K562 (cell line): ENCODE results near the gene GPR148.
"Not testable (repeated sequence)": the region's sequence is repeated elsewhere in the genome, so short reads cannot be mapped to it uniquely, and the experiment has no call there.

Experiments used
- CC2D1A ChIP-seq: fragments of 450-650 bp; IDR thresholded peaks from 2 replicates; pipeline ENCODE4 v1.6.1; 2017; ENCODE audit warnings: mild to moderate bottlenecking
- EZH2 ChIP-seq: IDR thresholded peaks from 2 replicates; pipeline ENCODE4 v1.6.1; 2012; ENCODE audit warnings: low read depth, mild to moderate bottlenecking, inconsistent platforms, low read length, borderline replicate concordance
- HDAC2 ChIP-seq: fragments of 450-650 bp; IDR thresholded peaks from 2 replicates; pipeline ENCODE4 v1.6.1; 2016; ENCODE audit warnings: mild to moderate bottlenecking
- POLR2AphosphoS5 ChIP-seq: IDR thresholded peaks from 2 replicates; pipeline ENCODE4 v1.6.1; 2011; ENCODE audit warnings: mild to moderate bottlenecking, low read depth, low read length, moderate library complexity; ENCODE audit not compliant: control insufficient read depth, insufficient read depth
- TCFL5 ChIP-seq: fragments of 250-450 bp; sonication (Bioruptor Pico); conservative IDR thresholded peaks from 2 replicates; pipeline ENCODE4 v1.6.1; 2021; ENCODE audit warnings: mild to moderate bottlenecking, moderate library complexity, matching md5 sums
- ZFP36 ChIP-seq: fragments of 150-350 bp; IDR thresholded peaks from 2 replicates; pipeline ENCODE4 v1.6.1; 2018; ENCODE audit warnings: low read length, low read depth; ENCODE audit not compliant: partially characterized antibody
- ZNF24 ChIP-seq: fragments of 450-650 bp; IDR thresholded peaks from 2 replicates; pipeline ENCODE4 v1.6.1; 2016
- ZNF780A ChIP-seq: fragments of 250-450 bp; sonication (Bioruptor Pico); IDR thresholded peaks from 2 replicates; pipeline ENCODE4 v1.5.0; 2021; ENCODE audit warnings: mild to moderate bottlenecking
- TF ChIP-seq, protein P1 (sequence below), 2 experiments: fragments of 450-650 bp; formaldehyde crosslinking in 1 of 2; IDR thresholded peaks; 2 replicates each; pipeline versions ENCODE4 v1.4.0 to v1.6.1; 2014 to 2020; ENCODE audit warnings: mild to moderate bottlenecking in 2 of 2, borderline replicate concordance in 1 of 2, low read depth in 1 of 2
- TF ChIP-seq, protein P2 (sequence below), 2 experiments: fragments of 450-650 bp in 1 of 2; sonication (generic) in 1 of 2; formaldehyde crosslinking in 1 of 2; IDR thresholded peaks in 1 of 2; conservative IDR thresholded peaks in 1 of 2; 2 replicates each; pipeline versions ENCODE4 v1.6.1 to v1.8.1; 2016 to 2023; ENCODE audit warnings: mild to moderate bottlenecking in 2 of 2, moderate library complexity in 2 of 2, inconsistent platforms in 1 of 2, missing genetic modification reagents in 1 of 2
- TF ChIP-seq, protein P3 (sequence below): sonication (generic); formaldehyde crosslinking; IDR thresholded peaks from 2 replicates; pipeline ENCODE4 v1.8.1; 2023; ENCODE audit warnings: mild to moderate bottlenecking, missing genetic modification reagents
- TF ChIP-seq, protein P4 (sequence below), 3 experiments: IDR thresholded peaks in 2 of 3; conservative IDR thresholded peaks in 1 of 3; 2 replicates each; pipeline ENCODE4 v1.5.1; 2011 to 2012; ENCODE audit warnings: low read length in 3 of 3, mild to moderate bottlenecking in 3 of 3, control low read depth in 2 of 3, improper control_type of control experiment in 1 of 3, inconsistent platforms in 1 of 3, low read depth in 1 of 3, mixed read lengths in 1 of 3, moderate library complexity in 1 of 3; ENCODE audit not compliant: insufficient read depth in 2 of 3
- TF ChIP-seq, protein P5 (sequence below), 2 experiments: fragments of 450-650 bp in 1 of 2; IDR thresholded peaks; 2 replicates each; pipeline ENCODE4 v1.6.1; 2011 to 2017; ENCODE audit warnings: low read depth in 2 of 2, antibody characterized with exemption in 1 of 2, borderline replicate concordance in 1 of 2, low read length in 1 of 2, mild to moderate bottlenecking in 1 of 2, mixed read lengths in 1 of 2; ENCODE audit not compliant: control insufficient read depth in 1 of 2
- TF ChIP-seq, protein P6 (sequence below): fragments of 200-800 bp; sonication (Bioruptor generic); IDR thresholded peaks from 2 replicates; pipeline ENCODE4 v1.6.1; 2017; ENCODE audit warnings: missing genetic modification characterization, missing compliant biosample characterization

DNA sequence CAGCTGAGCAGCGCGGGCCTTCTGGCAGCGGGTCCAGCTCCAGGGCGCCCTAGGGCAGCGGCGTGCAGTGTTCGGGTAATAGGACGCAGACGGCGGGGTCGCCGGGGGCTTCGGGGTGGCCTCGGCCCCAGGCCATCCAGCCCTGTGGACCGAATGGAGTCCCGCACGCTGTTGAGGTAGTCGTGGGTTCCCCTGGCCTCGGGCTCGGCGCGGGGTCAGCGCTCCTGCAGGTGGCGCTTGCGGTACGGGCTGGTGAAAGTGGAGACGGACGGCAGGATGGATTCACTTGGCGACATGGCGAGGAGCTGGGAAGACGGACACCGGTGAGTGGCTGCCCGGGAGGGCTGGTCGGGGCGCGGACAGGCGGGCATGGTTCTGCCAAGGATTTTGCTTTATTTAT is 35.4 kb upstream of the GPR148 start:
- not testable (repeated sequence) for TF ChIP-seq CC2D1A; EZH2; ZNF24; ZFP36; POLR2AphosphoS5; ZNF780A; TCFL5 (CRISPR knock-in tag); HDAC2
- TF ChIP-seq, protein P1, sequence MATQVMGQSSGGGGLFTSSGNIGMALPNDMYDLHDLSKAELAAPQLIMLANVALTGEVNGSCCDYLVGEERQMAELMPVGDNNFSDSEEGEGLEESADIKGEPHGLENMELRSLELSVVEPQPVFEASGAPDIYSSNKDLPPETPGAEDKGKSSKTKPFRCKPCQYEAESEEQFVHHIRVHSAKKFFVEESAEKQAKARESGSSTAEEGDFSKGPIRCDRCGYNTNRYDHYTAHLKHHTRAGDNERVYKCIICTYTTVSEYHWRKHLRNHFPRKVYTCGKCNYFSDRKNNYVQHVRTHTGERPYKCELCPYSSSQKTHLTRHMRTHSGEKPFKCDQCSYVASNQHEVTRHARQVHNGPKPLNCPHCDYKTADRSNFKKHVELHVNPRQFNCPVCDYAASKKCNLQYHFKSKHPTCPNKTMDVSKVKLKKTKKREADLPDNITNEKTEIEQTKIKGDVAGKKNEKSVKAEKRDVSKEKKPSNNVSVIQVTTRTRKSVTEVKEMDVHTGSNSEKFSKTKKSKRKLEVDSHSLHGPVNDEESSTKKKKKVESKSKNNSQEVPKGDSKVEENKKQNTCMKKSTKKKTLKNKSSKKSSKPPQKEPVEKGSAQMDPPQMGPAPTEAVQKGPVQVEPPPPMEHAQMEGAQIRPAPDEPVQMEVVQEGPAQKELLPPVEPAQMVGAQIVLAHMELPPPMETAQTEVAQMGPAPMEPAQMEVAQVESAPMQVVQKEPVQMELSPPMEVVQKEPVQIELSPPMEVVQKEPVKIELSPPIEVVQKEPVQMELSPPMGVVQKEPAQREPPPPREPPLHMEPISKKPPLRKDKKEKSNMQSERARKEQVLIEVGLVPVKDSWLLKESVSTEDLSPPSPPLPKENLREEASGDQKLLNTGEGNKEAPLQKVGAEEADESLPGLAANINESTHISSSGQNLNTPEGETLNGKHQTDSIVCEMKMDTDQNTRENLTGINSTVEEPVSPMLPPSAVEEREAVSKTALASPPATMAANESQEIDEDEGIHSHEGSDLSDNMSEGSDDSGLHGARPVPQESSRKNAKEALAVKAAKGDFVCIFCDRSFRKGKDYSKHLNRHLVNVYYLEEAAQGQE (IDR thresholded peaks at IDR 0.05; ENCODE audit: borderline replicate concordance), result peak; percentile 24; the same call in 1 of the 2 replicates
- TF ChIP-seq, protein P1 (CRISPR knock-in tag; IDR thresholded peaks at IDR 0.05; ENCODE audit: low read depth), result not testable (repeated sequence)
- TF ChIP-seq, protein P2, sequence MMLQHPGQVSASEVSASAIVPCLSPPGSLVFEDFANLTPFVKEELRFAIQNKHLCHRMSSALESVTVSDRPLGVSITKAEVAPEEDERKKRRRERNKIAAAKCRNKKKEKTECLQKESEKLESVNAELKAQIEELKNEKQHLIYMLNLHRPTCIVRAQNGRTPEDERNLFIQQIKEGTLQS (IDR thresholded peaks at IDR 0.05), result not testable (repeated sequence)
- TF ChIP-seq, protein P2 (CRISPR knock-in tag; conservative IDR thresholded peaks at IDR 0.05), result not testable (repeated sequence)
- TF ChIP-seq, protein P3, sequence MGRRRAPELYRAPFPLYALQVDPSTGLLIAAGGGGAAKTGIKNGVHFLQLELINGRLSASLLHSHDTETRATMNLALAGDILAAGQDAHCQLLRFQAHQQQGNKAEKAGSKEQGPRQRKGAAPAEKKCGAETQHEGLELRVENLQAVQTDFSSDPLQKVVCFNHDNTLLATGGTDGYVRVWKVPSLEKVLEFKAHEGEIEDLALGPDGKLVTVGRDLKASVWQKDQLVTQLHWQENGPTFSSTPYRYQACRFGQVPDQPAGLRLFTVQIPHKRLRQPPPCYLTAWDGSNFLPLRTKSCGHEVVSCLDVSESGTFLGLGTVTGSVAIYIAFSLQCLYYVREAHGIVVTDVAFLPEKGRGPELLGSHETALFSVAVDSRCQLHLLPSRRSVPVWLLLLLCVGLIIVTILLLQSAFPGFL (CRISPR knock-in tag), result not testable (repeated sequence)
- TF ChIP-seq, protein P4, sequence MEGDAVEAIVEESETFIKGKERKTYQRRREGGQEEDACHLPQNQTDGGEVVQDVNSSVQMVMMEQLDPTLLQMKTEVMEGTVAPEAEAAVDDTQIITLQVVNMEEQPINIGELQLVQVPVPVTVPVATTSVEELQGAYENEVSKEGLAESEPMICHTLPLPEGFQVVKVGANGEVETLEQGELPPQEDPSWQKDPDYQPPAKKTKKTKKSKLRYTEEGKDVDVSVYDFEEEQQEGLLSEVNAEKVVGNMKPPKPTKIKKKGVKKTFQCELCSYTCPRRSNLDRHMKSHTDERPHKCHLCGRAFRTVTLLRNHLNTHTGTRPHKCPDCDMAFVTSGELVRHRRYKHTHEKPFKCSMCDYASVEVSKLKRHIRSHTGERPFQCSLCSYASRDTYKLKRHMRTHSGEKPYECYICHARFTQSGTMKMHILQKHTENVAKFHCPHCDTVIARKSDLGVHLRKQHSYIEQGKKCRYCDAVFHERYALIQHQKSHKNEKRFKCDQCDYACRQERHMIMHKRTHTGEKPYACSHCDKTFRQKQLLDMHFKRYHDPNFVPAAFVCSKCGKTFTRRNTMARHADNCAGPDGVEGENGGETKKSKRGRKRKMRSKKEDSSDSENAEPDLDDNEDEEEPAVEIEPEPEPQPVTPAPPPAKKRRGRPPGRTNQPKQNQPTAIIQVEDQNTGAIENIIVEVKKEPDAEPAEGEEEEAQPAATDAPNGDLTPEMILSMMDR (IDR thresholded peaks at IDR 0.05 in 2 of 3, conservative IDR thresholded peaks at IDR 0.05 in 1 of 3; ENCODE audit: insufficient read depth in 2 of 3, low read depth in 1 of 3, low read length in 3 of 3), result peak; percentile 35 to 56 (median 42); a peak in 5 of 6 replicates
- TF ChIP-seq, protein P5, sequence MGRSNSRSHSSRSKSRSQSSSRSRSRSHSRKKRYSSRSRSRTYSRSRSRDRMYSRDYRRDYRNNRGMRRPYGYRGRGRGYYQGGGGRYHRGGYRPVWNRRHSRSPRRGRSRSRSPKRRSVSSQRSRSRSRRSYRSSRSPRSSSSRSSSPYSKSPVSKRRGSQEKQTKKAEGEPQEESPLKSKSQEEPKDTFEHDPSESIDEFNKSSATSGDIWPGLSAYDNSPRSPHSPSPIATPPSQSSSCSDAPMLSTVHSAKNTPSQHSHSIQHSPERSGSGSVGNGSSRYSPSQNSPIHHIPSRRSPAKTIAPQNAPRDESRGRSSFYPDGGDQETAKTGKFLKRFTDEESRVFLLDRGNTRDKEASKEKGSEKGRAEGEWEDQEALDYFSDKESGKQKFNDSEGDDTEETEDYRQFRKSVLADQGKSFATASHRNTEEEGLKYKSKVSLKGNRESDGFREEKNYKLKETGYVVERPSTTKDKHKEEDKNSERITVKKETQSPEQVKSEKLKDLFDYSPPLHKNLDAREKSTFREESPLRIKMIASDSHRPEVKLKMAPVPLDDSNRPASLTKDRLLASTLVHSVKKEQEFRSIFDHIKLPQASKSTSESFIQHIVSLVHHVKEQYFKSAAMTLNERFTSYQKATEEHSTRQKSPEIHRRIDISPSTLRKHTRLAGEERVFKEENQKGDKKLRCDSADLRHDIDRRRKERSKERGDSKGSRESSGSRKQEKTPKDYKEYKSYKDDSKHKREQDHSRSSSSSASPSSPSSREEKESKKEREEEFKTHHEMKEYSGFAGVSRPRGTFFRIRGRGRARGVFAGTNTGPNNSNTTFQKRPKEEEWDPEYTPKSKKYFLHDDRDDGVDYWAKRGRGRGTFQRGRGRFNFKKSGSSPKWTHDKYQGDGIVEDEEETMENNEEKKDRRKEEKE (IDR thresholded peaks at IDR 0.05; ENCODE audit: borderline replicate concordance in 1 of 2, control insufficient read depth in 1 of 2, low read depth in 2 of 2, low read length in 1 of 2), result not testable (repeated sequence)
- TF ChIP-seq, protein P6, sequence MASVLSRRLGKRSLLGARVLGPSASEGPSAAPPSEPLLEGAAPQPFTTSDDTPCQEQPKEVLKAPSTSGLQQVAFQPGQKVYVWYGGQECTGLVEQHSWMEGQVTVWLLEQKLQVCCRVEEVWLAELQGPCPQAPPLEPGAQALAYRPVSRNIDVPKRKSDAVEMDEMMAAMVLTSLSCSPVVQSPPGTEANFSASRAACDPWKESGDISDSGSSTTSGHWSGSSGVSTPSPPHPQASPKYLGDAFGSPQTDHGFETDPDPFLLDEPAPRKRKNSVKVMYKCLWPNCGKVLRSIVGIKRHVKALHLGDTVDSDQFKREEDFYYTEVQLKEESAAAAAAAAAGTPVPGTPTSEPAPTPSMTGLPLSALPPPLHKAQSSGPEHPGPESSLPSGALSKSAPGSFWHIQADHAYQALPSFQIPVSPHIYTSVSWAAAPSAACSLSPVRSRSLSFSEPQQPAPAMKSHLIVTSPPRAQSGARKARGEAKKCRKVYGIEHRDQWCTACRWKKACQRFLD (CRISPR knock-in tag), result not testable (repeated sequence)
